Transverse colon (tissue), 4 donors: ENCODE data around the gene CELSR2. TPM values are rescaled to one million over a fixed set of nuclear protein-coding genes. Genes with fewer than 3 reads are reported as not detected.

Experiments used
- DNase-seq: peaks from one replicate; pipeline ENCODE4 v3.0.0-alpha.2; 2019
- H3K27ac ChIP-seq, 4 donors: fragments of 200-600 bp; sonication (generic); 2 replicates each; pipeline ENCODE4 v1.5.1; 2016 to 2018; ENCODE audit warnings: inconsistent platforms in 4 of 4
- H3K27me3 ChIP-seq: fragments of 200-600 bp; sonication (generic); 2 replicates; pipeline ENCODE4 v1.5.1; 2017; ENCODE audit warnings: inconsistent platforms
- H3K36me3 ChIP-seq, 4 donors: fragments of 200-600 bp; sonication (generic); 2 replicates each; pipeline ENCODE4 v1.5.1; 2017 to 2019; ENCODE audit warnings: inconsistent platforms in 4 of 4
- H3K4me1 ChIP-seq, 4 donors: fragments of 200-600 bp; sonication (generic); 2 replicates each; pipeline ENCODE4 v1.5.1; 2017 to 2020; ENCODE audit warnings: inconsistent platforms in 4 of 4
- H3K4me3 ChIP-seq, 4 donors: fragments of 200-600 bp; sonication (generic); 1 replicate in 1 of 4; 2 replicates in 3 of 4; pipeline versions ENCODE4 v1.5.1 to v1.6.1; 2017 to 2019; ENCODE audit warnings: inconsistent platforms in 4 of 4
- H3K9me3 ChIP-seq, 2 donors: fragments of 200-600 bp; sonication (generic); 2 replicates each; pipeline ENCODE4 v1.5.1; 2017 to 2019; ENCODE audit warnings: inconsistent platforms in 2 of 2
- EP300 ChIP-seq: sonication (generic); formaldehyde crosslinking; IDR thresholded peaks from one replicate; pipeline ENCODE4 v1.6.1; 2017; ENCODE audit warnings: antibody characterized with exemption, low read depth
- POLR2A ChIP-seq: fragments of 450-650 bp; IDR thresholded peaks from one replicate; pipeline ENCODE4 v1.6.1; 2016; ENCODE audit warnings: antibody characterized with exemption, mild to moderate bottlenecking, moderate library complexity
- POLR2AphosphoS5 ChIP-seq, 3 donors: sonication (generic); formaldehyde crosslinking; IDR thresholded peaks; one replicate each; pipeline ENCODE4 v1.6.1; 2016; ENCODE audit warnings: antibody characterized with exemption in 3 of 3
- WGBS, 2 donors: methylation state at CpG; one replicate each; pipeline ENCODE4 v1.1.5; 2018; ENCODE audit warnings: low coverage in 1 of 2; 5-methylcytosine and 5-hydroxymethylcytosine counted together
- in situ Hi-C, 4 donors: fragments of 200-750 bp; cut with MboI; loops; one replicate each; pipeline versions ENCODE4 v1.15.0 to v1.15.1; 2017; ENCODE audit warnings: low sequenced_read_pairs in 3 of 4, low pct_ligation_motif_present in 1 of 4, low pct_unique_long_range_greater_than_20kb in 1 of 4
- intact Hi-C: fragments of 100-400 bp; cut with DNase I; formaldehyde crosslinking; loops from one replicate; pipeline ENCODE4 v1.15.1; 2023; ENCODE audit warnings: low total_unique reads
- total RNA-seq, 4 donors: library from RNA; depleted of rRNA; stranded (reverse); fragments of >200 nt; gene quantifications; one replicate each; pipeline ENCODE4 v1.1.0, GENCODE V29; 2016
- TF ChIP-seq, protein P1 (sequence below), 5 experiments: fragments of 200-600 bp in 3 of 5; fragments of 450-650 bp in 2 of 5; sonication (generic) in 3 of 5; IDR thresholded peaks; 1 replicate in 2 of 5; 2 replicates in 3 of 5; pipeline ENCODE4 v1.5.1; 2016 to 2017; ENCODE audit warnings: antibody characterized with exemption in 5 of 5, inconsistent platforms in 3 of 5, mild to moderate bottlenecking in 2 of 5, moderate library complexity in 1 of 5

The CELSR2 gene
- total RNA-seq, 4 donors from 2014 or later, result 1.8 to 3.7 (median 3.2) TPM

- Histone ChIP-seq H3K9me3 (no peaks in the 10 kb centered on the region), H3K27ac (no peak overlapping the region), H3K4me3 (no peak overlapping the region), H3K4me1 (peaks cover 5 to 15% (median 11%) of the 10 kb centered on the region in 4 donors), H3K36me3 (no peaks in the 10 kb centered on the region), H3K27me3 (no peaks in the 10 kb centered on the region)
- in situ Hi-C loops, result no loop called here
- DNase-seq, result no peak
- TF ChIP-seq, protein P1, sequence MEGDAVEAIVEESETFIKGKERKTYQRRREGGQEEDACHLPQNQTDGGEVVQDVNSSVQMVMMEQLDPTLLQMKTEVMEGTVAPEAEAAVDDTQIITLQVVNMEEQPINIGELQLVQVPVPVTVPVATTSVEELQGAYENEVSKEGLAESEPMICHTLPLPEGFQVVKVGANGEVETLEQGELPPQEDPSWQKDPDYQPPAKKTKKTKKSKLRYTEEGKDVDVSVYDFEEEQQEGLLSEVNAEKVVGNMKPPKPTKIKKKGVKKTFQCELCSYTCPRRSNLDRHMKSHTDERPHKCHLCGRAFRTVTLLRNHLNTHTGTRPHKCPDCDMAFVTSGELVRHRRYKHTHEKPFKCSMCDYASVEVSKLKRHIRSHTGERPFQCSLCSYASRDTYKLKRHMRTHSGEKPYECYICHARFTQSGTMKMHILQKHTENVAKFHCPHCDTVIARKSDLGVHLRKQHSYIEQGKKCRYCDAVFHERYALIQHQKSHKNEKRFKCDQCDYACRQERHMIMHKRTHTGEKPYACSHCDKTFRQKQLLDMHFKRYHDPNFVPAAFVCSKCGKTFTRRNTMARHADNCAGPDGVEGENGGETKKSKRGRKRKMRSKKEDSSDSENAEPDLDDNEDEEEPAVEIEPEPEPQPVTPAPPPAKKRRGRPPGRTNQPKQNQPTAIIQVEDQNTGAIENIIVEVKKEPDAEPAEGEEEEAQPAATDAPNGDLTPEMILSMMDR (IDR thresholded peaks at IDR 0.05), result no peak
- TF ChIP-seq POLR2AphosphoS5 (IDR thresholded peaks at IDR 0.05), result no peak
- TF ChIP-seq POLR2A, result no peak
- TF ChIP-seq EP300, result no peak
- intact Hi-C loops, result no loop called here
- 97% methylated on average over 18 of the region's 20 CpGs; no CpG with 5 or more reads in 1 of the 2 donors for WGBS, 2 donors
Measured at GRCh38 chr1:109270623-109271317, 21.4 kb downstream of the CELSR2 start.

DNA sequence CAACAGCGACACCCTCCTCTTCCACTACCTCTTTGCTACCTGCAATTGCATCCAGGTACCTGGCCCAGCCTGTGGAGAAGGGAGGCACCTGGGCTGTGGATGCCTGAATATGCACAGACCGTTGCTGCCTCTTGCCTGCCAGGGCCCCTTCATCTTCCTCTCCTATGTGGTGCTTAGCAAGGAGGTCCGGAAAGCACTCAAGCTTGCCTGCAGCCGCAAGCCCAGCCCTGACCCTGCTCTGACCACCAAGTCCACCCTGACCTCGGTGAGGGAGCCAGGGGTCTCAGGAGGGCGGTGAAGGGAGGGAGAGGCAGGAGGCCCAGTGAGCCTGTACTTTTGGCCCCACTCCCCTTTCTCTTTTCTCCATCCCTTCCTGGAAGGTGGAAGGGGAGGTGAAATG lies 22.1 kb downstream of the CELSR2 start:
- intact Hi-C loops, result no loop called here

GRCh38 chr1:109272021-109272799 lies 22.9 kb downstream of the CELSR2 start:
- TF ChIP-seq POLR2A (no peak), EP300 (no peak), POLR2AphosphoS5 (IDR thresholded peaks at IDR 0.05) (no peak)
- TF ChIP-seq, protein P1 (IDR thresholded peaks at IDR 0.05), result no peak
- Histone ChIP-seq H3K36me3 (no peaks in the 10 kb centered on the region), H3K4me1 (peaks cover 5 to 22% (median 14%) of the 10 kb centered on the region in 4 donors), H3K4me3 (no peak overlapping the region), H3K9me3 (no peaks in the 10 kb centered on the region), H3K27ac (no peak overlapping the region), H3K27me3 (no peaks in the 10 kb centered on the region)
- peak; percentile 5 for DNase-seq
- in situ Hi-C loops, result no loop called here
- intact Hi-C loops, result no loop called here
- WGBS, 2 donors, result 81% methylated on average over 13 of the region's 13 CpGs; no CpG with 5 or more reads in 1 of the 2 donors

More for the DNA sequence above, 22.1 kb downstream of the CELSR2 start:
- in situ Hi-C loops, result no loop called here
- TF ChIP-seq, protein P1 (IDR thresholded peaks at IDR 0.05), result no peak
- no peak for TF ChIP-seq POLR2A
- no peak for TF ChIP-seq EP300
- no peak for TF ChIP-seq POLR2AphosphoS5 (IDR thresholded peaks at IDR 0.05)
- Histone ChIP-seq H3K36me3 (no peaks in the 10 kb centered on the region), H3K4me3 (no peak overlapping the region), H3K27ac (no peak overlapping the region), H3K9me3 (no peaks in the 10 kb centered on the region), H3K4me1 (peaks cover 5 to 15% (median 11%) of the 10 kb centered on the region in 4 donors), H3K27me3 (no peaks in the 10 kb centered on the region)
- no peak for DNase-seq
- WGBS, 2 donors, result 96% methylated on average over 6 of the region's 6 CpGs; no CpG with 5 or more reads in 1 of the 2 donors

DNA sequence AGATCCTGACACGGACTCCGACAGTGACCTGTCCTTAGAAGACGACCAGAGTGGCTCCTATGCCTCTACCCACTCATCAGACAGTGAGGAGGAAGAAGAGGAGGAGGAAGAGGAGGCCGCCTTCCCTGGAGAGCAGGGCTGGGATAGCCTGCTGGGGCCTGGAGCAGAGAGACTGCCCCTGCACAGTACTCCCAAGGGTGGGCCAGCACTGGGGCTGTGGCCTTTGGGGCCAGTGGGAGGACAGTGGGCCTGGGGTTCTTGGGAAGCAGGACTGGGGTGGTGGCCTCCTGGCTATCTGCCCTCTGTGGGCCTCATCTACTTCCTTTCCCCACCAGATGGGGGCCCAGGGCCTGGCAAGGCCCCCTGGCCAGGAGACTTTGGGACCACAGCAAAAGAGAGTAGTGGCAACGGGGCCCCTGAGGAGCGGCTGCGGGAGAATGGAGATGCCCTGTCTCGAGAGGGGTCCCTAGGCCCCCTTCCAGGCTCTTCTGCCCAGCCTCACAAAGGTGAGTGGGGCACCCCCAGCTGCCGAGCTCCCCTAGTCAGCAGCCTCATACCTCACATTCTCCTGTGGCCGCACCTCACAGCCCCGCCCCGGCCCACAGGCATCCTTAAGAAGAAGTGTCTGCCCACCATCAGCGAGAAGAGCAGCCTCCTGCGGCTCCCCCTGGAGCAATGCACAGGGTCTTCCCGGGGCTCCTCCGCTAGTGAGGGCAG lies 23.6 kb downstream of the CELSR2 start:
- Histone ChIP-seq H3K4me1 (peaks cover 5 to 30% (median 21%) of the 10 kb centered on the region in 4 donors), H3K9me3 (no peaks in the 10 kb centered on the region), H3K36me3 (no peaks in the 10 kb centered on the region), H3K27ac (no peak overlapping the region), H3K27me3 (no peaks in the 10 kb centered on the region), H3K4me3 (no peak overlapping the region)
- WGBS, 2 donors, result 84% methylated on average over 6 of the region's 16 CpGs; no CpG with 5 or more reads in 1 of the 2 donors
- in situ Hi-C loops (no loop called here), intact Hi-C loops (no loop called here)
- peak; percentile 4 for DNase-seq
- TF ChIP-seq EP300, result no peak
- TF ChIP-seq, protein P1 (IDR thresholded peaks at IDR 0.05), result no peak
- TF ChIP-seq POLR2A, result no peak
- no peak for TF ChIP-seq POLR2AphosphoS5 (IDR thresholded peaks at IDR 0.05)
